Measurements from ENCODE around the gene LARGE1.
"Not testable (repeated sequence)": the region's sequence is repeated elsewhere in the genome, so short reads cannot be mapped to it uniquely, and the experiment has no call there.

Gene LARGE1

DNA sequence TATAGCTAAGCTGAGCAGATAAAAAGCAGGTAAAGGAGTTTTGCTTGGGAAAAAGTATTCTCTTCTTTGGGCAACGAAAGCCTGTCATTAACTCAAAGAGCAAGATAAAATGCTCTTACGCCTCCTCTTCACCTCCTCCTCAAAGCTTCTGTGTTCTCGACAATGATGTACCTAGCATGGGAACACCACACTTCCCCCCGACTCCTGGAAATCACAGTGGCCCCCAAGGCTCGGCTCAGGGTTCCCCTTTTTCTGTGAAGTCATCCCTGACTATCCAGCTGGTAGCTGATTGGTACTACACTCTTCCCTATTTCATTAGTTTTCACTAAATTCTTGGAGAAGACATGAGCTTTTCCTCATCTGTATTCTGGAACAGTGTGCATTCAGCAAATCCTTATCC lies 336.1 kb downstream of the LARGE1 start:
- DNase-seq: no peak

DNA sequence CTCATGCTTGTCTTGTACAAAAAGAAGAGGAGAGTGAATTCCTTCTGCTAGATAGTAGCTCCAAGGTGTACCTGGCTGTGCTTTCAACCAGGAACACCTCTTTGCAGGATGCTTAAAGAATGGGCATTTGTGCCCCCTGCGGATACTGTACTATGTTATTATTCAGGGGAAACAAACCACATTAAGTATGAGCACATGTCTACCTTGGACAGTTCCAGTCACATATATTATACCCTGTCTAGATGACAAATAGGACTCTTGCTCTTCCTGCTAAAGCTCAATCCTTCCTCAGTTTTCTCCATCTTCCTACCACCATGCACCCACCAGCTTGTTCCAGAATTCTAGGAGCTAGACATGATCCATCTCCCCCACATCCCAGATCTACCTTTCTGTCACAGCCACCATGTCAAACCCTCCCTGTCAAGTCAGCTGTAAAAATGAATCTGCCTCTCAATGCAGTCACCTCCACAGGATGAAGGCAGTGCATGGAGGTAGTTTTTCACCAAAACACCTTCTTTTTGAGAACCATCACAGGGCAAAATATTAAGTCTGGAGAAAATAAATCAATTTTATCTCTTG lies 337.4 kb downstream of the LARGE1 start:
- DNase-seq: no peak

DNA sequence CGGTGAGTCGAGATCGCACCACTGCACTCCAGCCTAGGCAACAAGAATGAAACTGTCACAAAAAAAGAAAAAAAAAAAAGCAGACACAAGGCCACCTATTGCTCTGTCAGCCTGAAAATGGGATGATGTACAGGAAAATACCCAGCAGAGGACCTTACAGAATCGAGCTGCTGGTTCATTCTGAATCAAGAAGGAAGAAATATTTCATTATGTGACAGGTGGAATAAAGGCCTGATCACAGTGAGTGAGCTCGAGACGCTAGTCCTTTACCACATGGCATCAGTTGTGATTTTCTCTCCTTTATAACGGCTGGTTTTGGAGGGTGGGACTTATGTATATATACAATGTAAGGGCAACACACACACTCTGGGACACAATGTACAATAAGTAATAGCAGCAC lies 340.0 kb downstream of the LARGE1 start:
- DNase-seq: no peak

- DNase-seq: peak; percentile 42
Observed at GRCh38 chr22:33579448-33580093, 340.7 kb downstream of the LARGE1 start.

GRCh38 chr22:33578752-33579151 lies 341.5 kb downstream of the LARGE1 start:
- DNase-seq: no peak

- DNase-seq: no peak
Observed at GRCh38 chr22:33577862-33578411, 342.3 kb downstream of the LARGE1 start.

GRCh38 chr22:33576205-33576604 lies 344.1 kb downstream of the LARGE1 start:
- DNase-seq: no peak

DNA sequence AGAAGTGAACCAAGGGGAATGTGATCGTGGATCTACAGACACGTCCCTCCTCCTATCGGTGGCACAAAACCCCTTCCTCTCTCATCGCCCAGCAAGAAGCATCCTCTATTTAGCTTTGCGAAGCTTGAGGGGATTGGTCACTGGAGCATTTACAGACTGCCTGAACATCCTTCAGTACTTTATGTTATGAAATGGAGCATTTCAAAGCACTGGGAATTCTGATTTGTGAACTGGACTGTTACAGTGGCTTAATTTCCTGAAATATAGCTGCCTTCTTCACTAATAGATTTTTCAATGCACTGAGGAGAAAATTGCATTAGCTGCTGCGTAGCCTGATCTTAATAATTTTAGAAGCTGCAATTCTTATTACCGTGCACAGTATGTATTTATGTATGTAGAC lies 344.5 kb downstream of the LARGE1 start:
- DNase-seq: no peak

- no peak for DNase-seq
Observed at GRCh38 chr22:33575041-33575440, 345.2 kb downstream of the LARGE1 start.

GRCh38 chr22:33573479-33573878 lies 346.8 kb downstream of the LARGE1 start:
- DNase-seq: no peak

DNA sequence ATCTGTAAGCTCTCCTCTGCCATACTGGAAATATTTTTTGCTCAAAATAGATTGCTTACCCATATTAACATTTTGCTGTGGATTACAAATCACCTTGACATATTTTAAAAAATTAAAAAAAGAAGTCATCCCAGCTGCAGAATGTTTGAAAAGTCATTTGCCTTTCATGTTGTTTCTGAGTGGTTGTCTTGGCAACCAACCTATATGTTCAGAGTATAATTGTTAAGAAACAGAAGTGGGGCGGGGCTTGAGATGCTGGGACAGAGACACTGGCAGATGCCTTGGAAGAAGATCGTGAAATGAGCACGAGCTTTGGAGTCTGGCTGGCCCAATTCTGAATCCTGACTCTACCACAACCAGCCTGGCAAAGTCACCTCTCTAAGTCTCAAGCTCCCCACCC lies 348.2 kb downstream of the LARGE1 start:
- DNase-seq: no peak

DNA sequence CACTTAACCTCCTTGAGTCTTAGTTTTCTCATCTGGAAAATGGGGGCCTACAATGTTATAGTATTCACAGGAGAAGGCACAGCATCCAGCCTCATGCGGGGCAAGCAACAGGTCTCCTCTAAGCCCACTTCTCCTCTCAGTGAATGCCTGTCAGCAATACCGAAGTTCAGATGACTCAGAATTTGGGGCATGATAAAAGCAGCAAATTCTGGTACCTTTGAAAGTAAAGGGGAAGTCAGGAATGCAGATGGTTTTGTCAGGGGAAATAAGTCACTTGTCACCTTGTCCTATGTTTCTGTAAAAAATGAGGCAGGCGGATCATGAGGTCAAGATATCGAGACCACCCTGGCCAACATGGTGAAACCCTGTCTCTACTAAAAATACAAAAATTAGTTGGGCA lies 350.2 kb downstream of the LARGE1 start:
- DNase-seq: no peak

DNA sequence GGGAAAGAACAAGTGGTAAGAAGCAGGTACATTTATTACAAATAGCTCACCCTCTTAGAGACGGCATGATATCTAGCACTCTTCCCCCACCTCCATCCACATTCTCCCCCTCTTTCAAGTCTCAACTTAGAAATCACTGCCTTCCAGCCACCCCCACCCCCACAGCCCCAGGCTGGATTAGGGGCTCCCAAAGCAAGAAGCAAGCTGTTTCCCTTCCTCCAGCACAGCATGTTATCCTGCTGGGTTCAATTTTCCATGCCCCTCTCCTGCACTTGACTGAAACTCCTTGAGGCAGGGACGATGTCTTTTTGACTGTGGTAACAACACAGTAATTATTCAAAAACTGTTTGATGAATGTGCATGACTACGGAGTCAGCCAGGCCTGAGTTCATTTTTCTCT lies 350.7 kb downstream of the LARGE1 start:
- DNase-seq: no peak

- DNase-seq: no peak
Observed at GRCh38 chr22:33569018-33569417, 351.3 kb downstream of the LARGE1 start.

DNA sequence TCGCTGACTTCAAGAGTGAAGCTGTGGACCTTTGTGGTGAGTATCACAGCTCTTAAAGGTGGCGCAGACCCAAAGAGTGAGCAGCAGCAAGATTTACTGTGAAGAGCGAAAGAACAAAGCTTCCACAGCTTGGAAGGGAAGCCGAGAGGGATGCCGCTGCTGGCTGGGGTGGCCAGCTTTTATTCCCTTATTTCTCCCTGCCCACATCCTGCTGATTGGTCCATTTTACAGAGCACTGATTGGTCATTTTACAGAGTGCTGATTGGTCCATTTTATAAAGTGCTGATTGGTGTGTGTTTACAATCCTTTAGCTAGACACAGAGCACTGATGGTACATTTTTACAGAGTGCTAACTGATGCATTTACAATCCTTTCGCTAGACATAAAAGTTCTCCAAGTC lies 353.8 kb downstream of the LARGE1 start:
- not testable (repeated sequence) for DNase-seq

DNA sequence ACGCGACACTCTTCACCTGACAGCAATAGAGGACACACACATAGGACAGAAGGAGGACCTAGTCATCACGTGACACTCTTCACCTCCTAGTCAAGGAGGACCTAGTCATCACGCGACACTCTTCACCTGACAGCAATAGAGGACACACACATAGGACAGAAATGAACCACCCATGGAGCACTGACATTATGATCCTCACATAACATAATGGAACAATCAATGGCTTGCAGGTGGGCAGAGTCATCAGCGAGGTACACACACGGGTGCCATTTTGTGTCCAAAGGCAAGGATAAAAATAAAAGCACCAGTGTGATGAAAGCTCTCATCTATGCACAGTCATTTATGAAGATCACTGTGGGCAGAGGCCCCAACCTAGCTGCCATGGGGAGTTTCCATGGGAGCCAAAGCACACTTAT lies 354.7 kb downstream of the LARGE1 start:
- no peak for DNase-seq

- DNase-seq: no peak
Observed at GRCh38 chr22:33564683-33565082, 355.6 kb downstream of the LARGE1 start.

GRCh38 chr22:33563220-33563964 lies 356.9 kb downstream of the LARGE1 start:
- DNase-seq: no peak

GRCh38 chr22:33562501-33562900 lies 357.8 kb downstream of the LARGE1 start:
- DNase-seq: no peak

- DNase-seq: no peak
Observed at GRCh38 chr22:33561149-33561807, 359.0 kb downstream of the LARGE1 start.

DNA sequence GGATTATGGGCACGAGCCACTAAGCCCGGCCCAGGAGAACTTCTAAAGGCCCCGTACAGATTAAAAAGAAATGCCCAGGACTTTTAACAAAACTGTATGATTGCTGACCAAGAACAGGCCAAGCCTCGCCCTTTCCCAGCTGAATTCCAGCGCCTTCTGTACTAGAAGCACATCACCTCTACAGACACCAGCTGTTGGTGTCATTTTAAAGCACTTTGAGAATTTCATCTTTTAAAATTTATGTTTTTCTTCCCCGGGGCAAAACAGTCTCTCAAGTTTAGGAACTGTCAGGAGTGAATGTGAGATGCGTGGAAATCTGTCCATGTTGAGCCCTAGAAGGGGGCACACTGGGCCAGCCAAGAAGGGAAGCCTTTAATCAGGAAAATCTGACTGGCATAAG lies 362.4 kb downstream of the LARGE1 start:
- no peak for DNase-seq

GRCh38 chr22:33555814-33556522 lies 364.3 kb downstream of the LARGE1 start:
- no peak for DNase-seq

GRCh38 chr22:33553493-33553892 lies 366.8 kb downstream of the LARGE1 start:
- DNase-seq: no peak
